HUES64 (cell line): Measurements from ENCODE around the gene ADARB1.

Experiments
- H3K27ac ChIP-seq: 2 replicates; pipeline ENCODE4 v1.7.0; 2013; ENCODE audit warnings: low read depth, low read length, inconsistent platforms
- H3K27me3 ChIP-seq: 2 replicates; pipeline ENCODE4 v1.6.1; 2013; ENCODE audit warnings: mild to moderate bottlenecking, low read length; ENCODE audit not compliant: insufficient read depth
- H3K36me3 ChIP-seq: 2 replicates; pipeline ENCODE4 v1.6.1; 2013; ENCODE audit warnings: mild to moderate bottlenecking, low read length; ENCODE audit not compliant: insufficient read depth
- H3K4me1 ChIP-seq: 2 replicates; pipeline ENCODE4 v1.6.1; 2013; ENCODE audit warnings: mild to moderate bottlenecking, low read length, moderate library complexity; ENCODE audit not compliant: insufficient read depth
- H3K4me3 ChIP-seq: 2 replicates; pipeline ENCODE4 v1.5.1; 2013; ENCODE audit warnings: mild to moderate bottlenecking, low read length, moderate library complexity
- H3K9ac ChIP-seq: 2 replicates; pipeline ENCODE4 v1.6.1; 2013; ENCODE audit warnings: mild to moderate bottlenecking, low read depth, low read length
- H3K9me3 ChIP-seq: 2 replicates; pipeline ENCODE4 v1.6.1; 2013; ENCODE audit warnings: low read depth, low read length; ENCODE audit not compliant: insufficient read depth
- WGBS: fragments of 150-250, 120-280 bp; methylation state at CpG from one replicate; pipeline ENCODE4 v1.1.7; 2013; ENCODE audit warnings: missing lambda C conversion rate; 5-methylcytosine and 5-hydroxymethylcytosine counted together

ADARB1 gene

GRCh38 chr21:45170987-45171386, 96.6 kb downstream of the ADARB1 start:
- no peaks in the 10 kb centered on the region for H3K27me3 ChIP-seq
- H3K36me3 ChIP-seq: no peaks in the 10 kb centered on the region
- H3K9me3 ChIP-seq: no peaks in the 10 kb centered on the region
- H3K4me1 ChIP-seq: no peaks in the 10 kb centered on the region; the same call in 1 of the 2 replicates
- H3K9ac ChIP-seq: no peak overlapping the region
- 97% methylated on average over 8 of the region's 8 CpGs for WGBS
- H3K4me3 ChIP-seq: no peak overlapping the region
- no peak overlapping the region for H3K27ac ChIP-seq

DNA sequence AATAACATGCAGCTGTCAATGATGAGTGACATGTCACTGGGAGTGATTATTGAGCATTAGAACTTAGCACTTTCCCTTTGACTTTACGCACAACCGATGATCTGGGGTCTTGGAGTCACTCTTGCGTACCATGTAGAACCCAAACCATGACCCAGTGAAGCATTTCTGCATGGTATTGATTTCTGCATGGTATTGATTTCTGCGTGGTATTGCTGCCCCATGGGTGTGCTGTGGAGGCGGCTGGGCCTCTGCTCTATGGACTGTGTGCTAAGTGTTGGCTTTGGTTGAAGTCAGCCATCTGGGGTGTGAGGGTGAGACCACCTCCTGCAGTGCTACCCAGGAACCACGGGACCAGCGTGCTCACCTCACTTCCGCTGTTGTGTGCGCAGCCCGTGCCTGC, 98.0 kb downstream of the ADARB1 start:
- no peaks in the 10 kb centered on the region for H3K9me3 ChIP-seq
- H3K4me1 ChIP-seq: no peaks in the 10 kb centered on the region; the same call in 1 of the 2 replicates
- 97% methylated on average over 10 of the region's 10 CpGs for WGBS
- H3K4me3 ChIP-seq: no peak overlapping the region
- no peak overlapping the region for H3K9ac ChIP-seq
- no peaks in the 10 kb centered on the region for H3K36me3 ChIP-seq
- no peak overlapping the region for H3K27ac ChIP-seq
- no peaks in the 10 kb centered on the region for H3K27me3 ChIP-seq

DNA sequence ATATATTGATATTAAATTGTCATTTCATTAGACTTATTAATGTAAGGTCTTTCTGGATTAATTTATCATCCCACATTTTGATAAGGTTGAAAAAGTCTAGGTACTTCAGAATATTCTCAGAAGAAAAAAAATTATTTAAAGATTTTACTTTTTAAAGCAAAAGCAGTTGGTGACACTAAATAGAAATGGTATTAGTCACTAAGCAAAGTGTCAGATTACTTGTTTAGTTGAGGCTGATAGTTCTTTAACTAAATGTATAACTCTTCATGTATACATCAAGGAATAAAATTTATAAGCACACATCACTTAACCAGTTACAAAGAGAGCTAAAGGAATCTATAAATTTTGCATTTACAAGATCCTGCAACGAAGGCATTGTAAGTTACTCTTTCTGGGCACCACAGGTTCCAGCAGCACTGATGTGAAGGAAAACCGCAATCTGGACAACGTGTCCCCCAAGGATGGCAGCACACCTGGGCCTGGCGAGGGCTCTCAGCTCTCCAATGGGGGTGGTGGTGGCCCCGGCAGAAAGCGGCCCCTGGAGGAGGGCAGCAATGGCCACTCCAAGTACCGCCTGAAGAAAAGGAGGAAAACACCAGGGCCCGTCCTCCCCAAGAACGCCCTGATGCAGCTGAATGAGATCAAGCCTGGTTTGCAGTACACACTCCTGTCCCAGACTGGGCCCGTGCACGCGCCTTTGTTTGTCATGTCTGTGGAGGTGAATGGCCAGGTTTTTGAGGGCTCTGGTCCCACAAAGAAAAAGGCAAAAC, 101.1 kb downstream of the ADARB1 start:
- H3K4me1 ChIP-seq: no peaks in the 10 kb centered on the region
- no peak overlapping the region for H3K27ac ChIP-seq
- H3K9ac ChIP-seq: no peak overlapping the region
- no peaks in the 10 kb centered on the region for H3K27me3 ChIP-seq
- WGBS: 94% methylated on average over 12 of the region's 12 CpGs
- H3K4me3 ChIP-seq: no peak overlapping the region
- no peaks in the 10 kb centered on the region for H3K9me3 ChIP-seq
- H3K36me3 ChIP-seq: no peaks in the 10 kb centered on the region

GRCh38 chr21:45176141-45176540, 101.8 kb downstream of the ADARB1 start:
- Histone ChIP-seq H3K36me3 (no peaks in the 10 kb centered on the region), H3K4me3 (no peak overlapping the region), H3K9ac (no peak overlapping the region), H3K4me1 (no peaks in the 10 kb centered on the region), H3K27ac (no peak overlapping the region), H3K27me3 (no peaks in the 10 kb centered on the region), H3K9me3 (no peaks in the 10 kb centered on the region)
- 96% methylated on average over 16 of the region's 16 CpGs for WGBS

GRCh38 chr21:45177039-45177438, 102.7 kb downstream of the ADARB1 start:
- no peaks in the 10 kb centered on the region for H3K27me3 ChIP-seq
- H3K4me1 ChIP-seq: no peaks in the 10 kb centered on the region
- no peak overlapping the region for H3K27ac ChIP-seq
- WGBS: 95% methylated on average over 6 of the region's 6 CpGs
- no peak overlapping the region for H3K9ac ChIP-seq
- H3K4me3 ChIP-seq: no peak overlapping the region
- no peaks in the 10 kb centered on the region for H3K36me3 ChIP-seq
- no peaks in the 10 kb centered on the region for H3K9me3 ChIP-seq

DNA sequence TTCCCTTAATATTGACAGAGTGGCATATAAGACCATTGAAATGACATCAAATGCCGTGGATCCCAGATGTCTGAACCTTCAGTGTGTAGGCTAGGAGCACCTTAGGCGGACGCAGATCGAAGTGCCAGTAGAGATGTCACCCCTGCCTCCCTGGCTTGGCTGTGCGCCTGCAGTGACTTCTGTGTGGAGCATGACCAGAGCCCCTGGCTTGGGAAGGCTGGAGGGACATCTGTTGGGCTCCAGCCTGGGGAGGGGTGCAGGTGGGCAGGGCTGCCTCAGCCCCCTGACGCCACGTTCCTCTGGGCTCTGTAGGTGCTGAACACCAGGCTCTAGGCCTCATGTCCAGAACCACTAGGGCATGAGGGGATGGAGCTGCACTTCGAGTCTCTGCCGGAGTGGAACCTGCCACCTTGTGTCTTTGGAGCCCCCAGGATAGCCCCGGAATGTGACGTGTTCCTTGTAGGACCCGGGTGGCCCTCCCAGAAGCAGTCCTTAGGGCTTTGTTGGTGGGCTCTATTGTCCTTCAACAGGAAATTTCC, 103.8 kb downstream of the ADARB1 start:
- H3K9ac ChIP-seq: no peak overlapping the region

GRCh38 chr21:45178971-45179370, 104.6 kb downstream of the ADARB1 start:
- 96% methylated on average over 11 of the region's 11 CpGs for WGBS
- H3K9me3 ChIP-seq: no peaks in the 10 kb centered on the region
- H3K36me3 ChIP-seq: no peaks in the 10 kb centered on the region
- no peak overlapping the region for H3K9ac ChIP-seq
- H3K4me1 ChIP-seq: no peaks in the 10 kb centered on the region
- H3K27me3 ChIP-seq: no peaks in the 10 kb centered on the region
- H3K27ac ChIP-seq: no peak overlapping the region
- no peak overlapping the region for H3K4me3 ChIP-seq

More for the DNA sequence above, 103.8 kb downstream of the ADARB1 start:
- H3K27me3 ChIP-seq: no peaks in the 10 kb centered on the region
- no peak overlapping the region for H3K4me3 ChIP-seq
- 95% methylated on average over 12 of the region's 12 CpGs for WGBS
- no peaks in the 10 kb centered on the region for H3K36me3 ChIP-seq
- H3K9me3 ChIP-seq: no peaks in the 10 kb centered on the region
- no peaks in the 10 kb centered on the region for H3K4me1 ChIP-seq
- no peak overlapping the region for H3K27ac ChIP-seq

GRCh38 chr21:45179568-45180245, 105.3 kb downstream of the ADARB1 start:
- no peaks in the 10 kb centered on the region for H3K27me3 ChIP-seq

DNA sequence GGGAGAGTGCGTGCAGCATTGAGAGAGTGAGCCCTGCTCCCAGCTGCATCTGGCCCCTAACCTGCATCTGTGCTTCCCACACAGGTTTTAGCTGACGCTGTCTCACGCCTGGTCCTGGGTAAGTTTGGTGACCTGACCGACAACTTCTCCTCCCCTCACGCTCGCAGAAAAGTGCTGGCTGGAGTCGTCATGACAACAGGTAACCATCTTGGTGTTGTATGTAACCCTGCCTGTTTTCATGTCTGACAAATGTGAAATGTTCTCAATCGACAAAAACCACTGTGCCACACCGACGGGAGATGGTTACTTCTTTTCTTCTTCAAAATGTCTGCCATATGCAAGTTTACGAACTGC, 105.8 kb downstream of the ADARB1 start:
- Histone ChIP-seq H3K4me3 (no peak overlapping the region), H3K4me1 (no peaks in the 10 kb centered on the region), H3K27me3 (no peaks in the 10 kb centered on the region), H3K27ac (no peak overlapping the region), H3K36me3 (peaks cover 6% of the 10 kb centered on the region), H3K9me3 (no peaks in the 10 kb centered on the region), H3K9ac (no peak overlapping the region)
- WGBS: 92% methylated on average over 11 of the region's 11 CpGs

More at GRCh38 chr21:45179568-45180245, 105.3 kb downstream of the ADARB1 start:
- H3K9me3 ChIP-seq: no peaks in the 10 kb centered on the region
- H3K4me3 ChIP-seq: no peak overlapping the region
- peaks cover under 1% of the 10 kb centered on the region; the same call in 1 of the 2 replicates for H3K36me3 ChIP-seq
- H3K4me1 ChIP-seq: no peaks in the 10 kb centered on the region
- 93% methylated on average over 20 of the region's 20 CpGs for WGBS
- H3K27ac ChIP-seq: no peak overlapping the region
- no peak overlapping the region for H3K9ac ChIP-seq

GRCh38 chr21:45182958-45183357, 108.6 kb downstream of the ADARB1 start:
- no peak overlapping the region for H3K27ac ChIP-seq
- no peak overlapping the region for H3K4me3 ChIP-seq
- no peak overlapping the region for H3K9ac ChIP-seq
- H3K27me3 ChIP-seq: no peaks in the 10 kb centered on the region
- peaks cover 21% of the 10 kb centered on the region for H3K9me3 ChIP-seq
- no CpG with 5 or more reads among the region's 1 CpG for WGBS
- no peaks in the 10 kb centered on the region for H3K4me1 ChIP-seq
- peaks cover 32% of the 10 kb centered on the region for H3K36me3 ChIP-seq

DNA sequence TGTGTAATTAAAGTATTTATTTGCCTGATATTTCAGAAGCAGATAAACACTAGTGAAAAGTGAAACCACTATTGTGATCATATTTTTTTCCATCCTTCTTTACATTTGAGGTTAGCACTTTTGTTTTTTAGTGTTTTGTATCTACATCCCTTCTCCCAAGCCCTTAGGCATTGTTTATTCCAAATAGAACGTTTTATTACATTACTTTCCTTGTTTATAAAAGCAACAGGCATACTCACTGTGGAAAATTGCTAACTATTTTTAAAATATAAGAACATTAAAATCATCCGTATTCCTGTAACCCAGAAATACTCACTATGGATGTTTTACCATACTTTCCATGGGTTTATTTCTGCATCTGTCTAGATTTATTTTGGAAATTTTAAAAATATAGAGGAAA, 109.5 kb downstream of the ADARB1 start:
- no peaks in the 10 kb centered on the region for H3K4me1 ChIP-seq
- H3K36me3 ChIP-seq: peaks cover 32% of the 10 kb centered on the region
- no peak overlapping the region for H3K4me3 ChIP-seq
- H3K9ac ChIP-seq: no peak overlapping the region
- H3K27me3 ChIP-seq: no peaks in the 10 kb centered on the region
- H3K9me3 ChIP-seq: peaks cover 27% of the 10 kb centered on the region
- WGBS: no CpG with 5 or more reads among the region's 2 CpGs
- no peak overlapping the region for H3K27ac ChIP-seq
